Prostate gland (tissue), 2 donors: ENCODE data around the gene ARPP21.

ENCODE experiments used
- CTCF ChIP-seq, 4 experiments: fragments of 200-600 bp in 2 of 4; fragments of 450-650 bp in 2 of 4; sonication (generic) in 2 of 4; IDR thresholded peaks; 1 replicate in 3 of 4; 2 replicates in 1 of 4; pipeline ENCODE4 v1.5.1; 2016 to 2019; ENCODE audit warnings: antibody characterized with exemption in 4 of 4, mild to moderate bottlenecking in 2 of 4, moderate library complexity in 2 of 4
- POLR2A ChIP-seq: fragments of 450-650 bp; IDR thresholded peaks from one replicate; pipeline ENCODE4 v1.6.1; 2016; ENCODE audit warnings: antibody characterized with exemption, mild to moderate bottlenecking
- POLR2AphosphoS5 ChIP-seq: sonication (generic); formaldehyde crosslinking; IDR thresholded peaks from one replicate; pipeline ENCODE4 v1.6.1; 2017; ENCODE audit warnings: antibody characterized with exemption

GRCh38 chr3:35617370-35617769 lies 22.0 kb upstream of the ARPP21 start:
- TF ChIP-seq CTCF (IDR thresholded peaks at IDR 0.05) = no peak
- no peak for TF ChIP-seq POLR2A
- TF ChIP-seq POLR2AphosphoS5 = no peak
